ENCODE data around the gene MID1IP1.

Gene MID1IP1

GRCh38 chrX:38800981-38801845 is at the start of gene MID1IP1:
TSS of gene MID1IP1 (plus strand) at chrX:38801459. CDS start at chrX:38804947, 3,488 bp downstream.
- Histone ChIP-seq H3F3A (ENCODE audit: insufficient read depth, low read length) (no peaks in the 10 kb centered on the region), H3K36me3 (ENCODE audit: insufficient read depth, low read length) (no peaks in the 10 kb centered on the region), H3K9me3 (ENCODE audit: low read length) (no peaks in the 10 kb centered on the region), H3K79me2 (ENCODE audit: insufficient read depth, low read length) (no peaks in the 10 kb centered on the region), H3K4me3 (ENCODE audit: low read depth, low read length, poor library complexity, severe bottlenecking) (no peak within 1 kb of the TSS), H3K27ac (ENCODE audit: low read depth, low read length, poor library complexity, severe bottlenecking) (no peak within 1 kb of the TSS), H3K4me1 (ENCODE audit: insufficient read depth, low read length, severe bottlenecking) (peaks cover 17% of the 10 kb centered on the region), H3K9ac (ENCODE audit: low read length) (no peak within 1 kb of the TSS), H3K27me3 (ENCODE audit: insufficient read depth, low read length) (no peaks in the 10 kb centered on the region), H3K9me2 (ENCODE audit: low read depth, low read length) (no peaks in the 10 kb centered on the region), H3K4me2 (ENCODE audit: low read length) (no peak within 1 kb of the TSS), H4K20me1 (ENCODE audit: insufficient read depth, low read length) (no peaks in the 10 kb centered on the region), H2AFZ (ENCODE audit: low read length) (no peak within 1 kb of the TSS)
- TF ChIP-seq EZH2 (IDR thresholded peaks at IDR 0.05; ENCODE audit: borderline replicate concordance, low read length) = no peak

- Histone ChIP-seq H3K79me2 (ENCODE audit: insufficient read depth, low read length) (no peaks in the 10 kb centered on the region), H3K27me3 (ENCODE audit: insufficient read depth, low read length) (no peaks in the 10 kb centered on the region), H3K4me1 (ENCODE audit: insufficient read depth, low read length, severe bottlenecking) (peaks cover 5% of the 10 kb centered on the region), H3K9me2 (ENCODE audit: low read depth, low read length) (no peaks in the 10 kb centered on the region), H4K20me1 (ENCODE audit: insufficient read depth, low read length) (no peaks in the 10 kb centered on the region), H3K4me3 (ENCODE audit: low read depth, low read length, poor library complexity, severe bottlenecking) (no peak overlapping the region), H3K9me3 (ENCODE audit: low read length) (no peaks in the 10 kb centered on the region), H3K9ac (ENCODE audit: low read length) (no peak overlapping the region), H3K4me2 (ENCODE audit: low read length) (no peak overlapping the region), H3K36me3 (ENCODE audit: insufficient read depth, low read length) (no peaks in the 10 kb centered on the region), H3F3A (ENCODE audit: insufficient read depth, low read length) (no peaks in the 10 kb centered on the region), H2AFZ (ENCODE audit: low read length) (no peak overlapping the region), H3K27ac (ENCODE audit: low read depth, low read length, poor library complexity, severe bottlenecking) (no peak overlapping the region)
- TF ChIP-seq CTCF (IDR thresholded peaks at IDR 0.05; ENCODE audit: low read length) = peak; percentile 57; the same call in 1 of the 2 replicates
- no peak for TF ChIP-seq EZH2 (IDR thresholded peaks at IDR 0.05; ENCODE audit: borderline replicate concordance, low read length)
Observed at GRCh38 chrX:38754102-38754790, 47.0 kb upstream of the MID1IP1 start.

- H3F3A ChIP-seq (ENCODE audit: insufficient read depth, low read length) = no peaks in the 10 kb centered on the region
- H3K4me3 ChIP-seq (ENCODE audit: low read depth, low read length, poor library complexity, severe bottlenecking) = no peak overlapping the region
- H3K79me2 ChIP-seq (ENCODE audit: insufficient read depth, low read length) = no peaks in the 10 kb centered on the region
- H3K27ac ChIP-seq (ENCODE audit: low read depth, low read length, poor library complexity, severe bottlenecking) = no peak overlapping the region
- no peaks in the 10 kb centered on the region for H3K36me3 ChIP-seq (ENCODE audit: insufficient read depth, low read length)
- no peaks in the 10 kb centered on the region for H4K20me1 ChIP-seq (ENCODE audit: insufficient read depth, low read length)
- no peaks in the 10 kb centered on the region for H3K27me3 ChIP-seq (ENCODE audit: insufficient read depth, low read length)
- H3K4me2 ChIP-seq (ENCODE audit: low read length) = no peak overlapping the region
- H3K9me3 ChIP-seq (ENCODE audit: low read length) = no peaks in the 10 kb centered on the region
- H3K9ac ChIP-seq (ENCODE audit: low read length) = no peak overlapping the region
- peaks cover 5% of the 10 kb centered on the region for H3K4me1 ChIP-seq (ENCODE audit: insufficient read depth, low read length, severe bottlenecking)
- no peak for TF ChIP-seq EZH2 (IDR thresholded peaks at IDR 0.05; ENCODE audit: borderline replicate concordance, low read length)
- TF ChIP-seq CTCF (IDR thresholded peaks at IDR 0.05; ENCODE audit: low read length) = no peak
- no peak overlapping the region for H2AFZ ChIP-seq (ENCODE audit: low read length)
- no peaks in the 10 kb centered on the region for H3K9me2 ChIP-seq (ENCODE audit: low read depth, low read length)
Observed at GRCh38 chrX:38754818-38755718, 46.2 kb upstream of the MID1IP1 start.
